ENCODE data around the gene L3MBTL4.

L3MBTL4 gene

DNA sequence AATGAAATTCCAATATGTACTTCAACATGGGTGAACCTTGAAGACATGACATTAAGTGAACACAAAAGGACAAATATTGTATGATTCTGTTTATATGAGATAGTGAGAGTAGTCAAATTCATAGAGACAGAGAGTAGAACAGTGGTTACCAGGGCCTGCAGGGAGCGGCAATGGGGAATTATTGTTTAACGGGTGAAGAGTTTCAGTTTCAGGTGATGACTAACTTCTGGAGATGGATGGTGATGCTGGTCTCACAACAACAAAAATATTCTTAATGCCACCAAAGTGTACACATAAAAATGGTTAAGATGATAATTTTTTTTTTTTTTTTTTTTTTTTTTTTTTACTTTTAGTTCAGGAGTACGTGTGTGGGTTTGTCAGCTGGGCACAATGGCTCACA is 410.0 kb downstream of the L3MBTL4 start:
- Mint-ChIP-seq H3K4me1 (ENCODE audit: low read depth) (peaks cover 6% of the 10 kb centered on the region), H3K9me3 (ENCODE audit: low read depth) (peaks cover 5% of the 10 kb centered on the region), H3K4me3 (no peak overlapping the region), H3K27me3 (no peaks in the 10 kb centered on the region), H3K27ac (no peak overlapping the region), H3K36me3 (no peaks in the 10 kb centered on the region)

GRCh38 chr18:6004119-6004518 is 410.6 kb downstream of the L3MBTL4 start:
- no peak overlapping the region for H3K4me3 Mint-ChIP-seq
- H3K27me3 Mint-ChIP-seq = no peaks in the 10 kb centered on the region
- no peak overlapping the region for H3K27ac Mint-ChIP-seq
- peaks cover 6% of the 10 kb centered on the region for H3K4me1 Mint-ChIP-seq (ENCODE audit: low read depth)
- peaks cover 11% of the 10 kb centered on the region for H3K9me3 Mint-ChIP-seq (ENCODE audit: low read depth)
- no peaks in the 10 kb centered on the region for H3K36me3 Mint-ChIP-seq

DNA sequence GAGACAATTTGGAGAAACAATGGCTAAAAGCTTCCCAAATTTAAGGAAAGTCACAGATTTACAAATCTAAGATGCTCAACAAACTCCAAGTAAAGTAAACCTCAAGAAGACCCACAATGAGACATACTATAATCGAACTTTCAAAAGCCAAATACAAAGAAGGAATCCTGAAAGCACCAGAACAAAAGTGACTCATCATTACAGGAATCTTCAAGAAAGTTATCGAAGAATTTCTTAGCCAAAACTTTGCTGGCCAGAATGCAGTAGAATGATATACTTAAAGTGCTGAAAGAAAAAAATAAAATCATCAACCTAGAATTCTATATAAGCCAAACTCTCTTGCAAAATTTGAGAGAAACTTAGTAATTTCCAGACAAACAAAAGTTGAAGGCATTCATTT is 412.8 kb downstream of the L3MBTL4 start:
- H3K36me3 Mint-ChIP-seq = no peaks in the 10 kb centered on the region
- H3K9me3 Mint-ChIP-seq (ENCODE audit: low read depth) = peaks cover 11% of the 10 kb centered on the region
- no peak overlapping the region for H3K27ac Mint-ChIP-seq
- H3K27me3 Mint-ChIP-seq = no peaks in the 10 kb centered on the region
- peaks cover 6% of the 10 kb centered on the region for H3K4me1 Mint-ChIP-seq (ENCODE audit: low read depth)
- no peak overlapping the region for H3K4me3 Mint-ChIP-seq

- Mint-ChIP-seq H3K9me3 (ENCODE audit: low read depth) (peaks cover 11% of the 10 kb centered on the region), H3K27ac (no peak overlapping the region), H3K4me1 (ENCODE audit: low read depth) (no peaks in the 10 kb centered on the region), H3K27me3 (no peaks in the 10 kb centered on the region), H3K4me3 (no peak overlapping the region), H3K36me3 (no peaks in the 10 kb centered on the region)
Observed at GRCh38 chr18:5998907-5999306, 415.8 kb downstream of the L3MBTL4 start.

- H3K9me3 Mint-ChIP-seq (ENCODE audit: low read depth) = peaks cover 11% of the 10 kb centered on the region
- H3K4me1 Mint-ChIP-seq (ENCODE audit: low read depth) = no peaks in the 10 kb centered on the region
- no peaks in the 10 kb centered on the region for H3K36me3 Mint-ChIP-seq
- no peaks in the 10 kb centered on the region for H3K27me3 Mint-ChIP-seq
- no peak overlapping the region for H3K4me3 Mint-ChIP-seq
- no peak overlapping the region for H3K27ac Mint-ChIP-seq
Observed at GRCh38 chr18:5998166-5998881, 416.4 kb downstream of the L3MBTL4 start.

- H3K9me3 Mint-ChIP-seq (ENCODE audit: low read depth) = peaks cover 11% of the 10 kb centered on the region
- H3K27me3 Mint-ChIP-seq = no peaks in the 10 kb centered on the region
- H3K4me1 Mint-ChIP-seq (ENCODE audit: low read depth) = no peaks in the 10 kb centered on the region
- H3K27ac Mint-ChIP-seq = no peak overlapping the region
- H3K4me3 Mint-ChIP-seq = no peak overlapping the region
- no peaks in the 10 kb centered on the region for H3K36me3 Mint-ChIP-seq
Observed at GRCh38 chr18:5997361-5997760, 417.4 kb downstream of the L3MBTL4 start.

GRCh38 chr18:5995626-5996025 is 419.1 kb downstream of the L3MBTL4 start:
- Mint-ChIP-seq H3K4me3 (no peak overlapping the region), H3K27ac (no peak overlapping the region), H3K4me1 (ENCODE audit: low read depth) (no peaks in the 10 kb centered on the region), H3K27me3 (no peaks in the 10 kb centered on the region), H3K9me3 (ENCODE audit: low read depth) (peaks cover 11% of the 10 kb centered on the region), H3K36me3 (no peaks in the 10 kb centered on the region)

DNA sequence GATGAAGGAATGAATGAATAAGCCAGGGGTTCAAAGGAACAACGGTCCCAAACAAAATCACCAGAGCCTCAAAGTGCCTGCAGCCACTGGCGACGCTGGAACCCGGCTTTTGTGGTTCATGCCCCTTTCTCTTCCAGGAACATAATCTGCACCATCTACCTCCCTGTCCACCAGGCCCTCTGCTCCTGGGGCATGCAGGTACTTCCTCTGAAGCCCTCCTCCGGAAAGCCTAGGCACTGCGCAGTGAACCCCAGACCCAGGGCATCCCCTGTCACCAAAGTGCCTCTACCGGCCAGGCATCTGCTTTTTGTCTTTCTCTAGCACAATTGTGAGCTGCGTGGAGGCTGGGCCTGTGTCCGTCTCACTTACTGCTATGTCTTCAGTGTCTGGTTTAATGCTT is 420.8 kb downstream of the L3MBTL4 start:
- Mint-ChIP-seq H3K36me3 (no peaks in the 10 kb centered on the region), H3K4me1 (ENCODE audit: low read depth) (no peaks in the 10 kb centered on the region), H3K4me3 (no peak overlapping the region), H3K9me3 (ENCODE audit: low read depth) (no peaks in the 10 kb centered on the region), H3K27me3 (no peaks in the 10 kb centered on the region), H3K27ac (no peak overlapping the region)

- no peak overlapping the region for H3K27ac Mint-ChIP-seq
- H3K4me1 Mint-ChIP-seq (ENCODE audit: low read depth) = no peaks in the 10 kb centered on the region
- H3K9me3 Mint-ChIP-seq (ENCODE audit: low read depth) = no peaks in the 10 kb centered on the region
- no peak overlapping the region for H3K4me3 Mint-ChIP-seq
- H3K36me3 Mint-ChIP-seq = no peaks in the 10 kb centered on the region
- no peaks in the 10 kb centered on the region for H3K27me3 Mint-ChIP-seq
Observed at GRCh38 chr18:5992381-5992780, 422.3 kb downstream of the L3MBTL4 start.

DNA sequence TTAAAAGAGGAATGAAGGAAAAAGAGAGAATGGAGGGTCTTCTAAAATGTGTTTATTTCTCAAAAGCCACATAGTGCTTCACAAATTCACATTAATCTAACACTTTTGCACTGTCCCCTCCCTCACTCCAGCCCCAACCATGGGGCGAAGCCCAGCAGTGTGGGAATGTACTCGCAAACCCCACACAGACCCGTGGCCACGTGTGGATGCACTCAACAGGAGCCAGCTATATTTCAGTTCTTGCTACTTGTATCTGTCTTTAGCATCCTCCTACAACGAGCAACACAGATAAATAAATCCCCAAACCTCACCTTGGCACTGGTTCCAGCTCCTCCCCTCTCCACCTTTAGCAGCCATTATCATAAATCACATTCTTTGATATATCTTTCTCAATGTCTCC is 427.5 kb downstream of the L3MBTL4 start:
- no peaks in the 10 kb centered on the region for H3K36me3 Mint-ChIP-seq
- no peaks in the 10 kb centered on the region for H3K27me3 Mint-ChIP-seq
- no peak overlapping the region for H3K4me3 Mint-ChIP-seq
- H3K9me3 Mint-ChIP-seq (ENCODE audit: low read depth) = no peaks in the 10 kb centered on the region
- no peak overlapping the region for H3K27ac Mint-ChIP-seq
- no peaks in the 10 kb centered on the region for H3K4me1 Mint-ChIP-seq (ENCODE audit: low read depth)

- H3K36me3 Mint-ChIP-seq = no peaks in the 10 kb centered on the region
Observed at GRCh38 chr18:5986257-5986931, 428.3 kb downstream of the L3MBTL4 start.

GRCh38 chr18:5984245-5984644 is 430.5 kb downstream of the L3MBTL4 start:
- Mint-ChIP-seq H3K4me3 (no peak overlapping the region), H3K9me3 (ENCODE audit: low read depth) (no peaks in the 10 kb centered on the region), H3K27ac (no peak overlapping the region), H3K4me1 (ENCODE audit: low read depth) (no peaks in the 10 kb centered on the region), H3K36me3 (no peaks in the 10 kb centered on the region), H3K27me3 (no peaks in the 10 kb centered on the region)

More at GRCh38 chr18:5986257-5986931, 428.3 kb downstream of the L3MBTL4 start:
- Mint-ChIP-seq H3K27ac (no peak overlapping the region), H3K27me3 (no peaks in the 10 kb centered on the region), H3K4me1 (ENCODE audit: low read depth) (no peaks in the 10 kb centered on the region), H3K4me3 (no peak overlapping the region), H3K9me3 (ENCODE audit: low read depth) (no peaks in the 10 kb centered on the region)

DNA sequence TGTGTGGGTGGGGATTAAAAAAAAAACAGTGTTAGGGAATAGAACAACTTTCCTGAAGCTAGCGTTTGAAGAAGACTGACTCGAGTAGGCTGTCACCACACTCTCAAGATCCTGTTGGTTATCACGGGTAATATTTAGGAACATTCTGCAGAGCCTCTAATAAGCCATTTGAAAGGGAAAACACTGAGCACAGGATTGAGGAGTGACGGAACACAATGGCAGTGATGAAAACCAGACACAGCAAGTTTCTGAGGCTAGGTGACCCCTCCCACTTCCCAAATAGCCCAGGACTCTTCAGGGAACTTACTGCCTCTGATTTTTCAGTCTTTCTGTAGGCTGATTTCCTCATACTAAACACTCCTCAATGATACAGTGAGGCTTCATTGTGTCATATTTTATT is 431.2 kb downstream of the L3MBTL4 start:
- Mint-ChIP-seq H3K27me3 (no peaks in the 10 kb centered on the region), H3K27ac (no peak overlapping the region), H3K9me3 (ENCODE audit: low read depth) (no peaks in the 10 kb centered on the region), H3K36me3 (no peaks in the 10 kb centered on the region), H3K4me1 (ENCODE audit: low read depth) (no peaks in the 10 kb centered on the region), H3K4me3 (no peak overlapping the region)

- Mint-ChIP-seq H3K4me1 (ENCODE audit: low read depth) (no peaks in the 10 kb centered on the region), H3K27me3 (no peaks in the 10 kb centered on the region), H3K27ac (no peak overlapping the region)
Observed at GRCh38 chr18:5982332-5982731, 432.4 kb downstream of the L3MBTL4 start.

DNA sequence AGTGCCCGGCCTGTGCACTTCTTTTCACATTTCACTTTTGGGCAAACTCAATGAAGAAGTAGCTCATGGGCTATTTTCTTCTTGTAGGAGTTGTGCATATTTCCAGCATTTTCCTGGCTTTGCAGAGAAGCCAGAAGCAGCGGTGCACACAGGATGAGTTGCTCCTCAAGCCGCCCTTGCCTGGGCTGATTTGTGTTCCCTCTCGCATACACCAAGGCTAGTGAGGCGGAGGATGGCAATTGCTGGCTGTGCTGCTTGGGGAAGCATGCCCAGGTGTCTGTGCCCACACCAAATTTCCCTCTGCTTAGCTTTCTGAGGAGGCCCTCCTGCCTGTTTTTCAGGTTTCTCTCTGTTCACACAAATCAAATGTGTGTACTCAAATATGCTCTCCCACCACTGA is 434.0 kb downstream of the L3MBTL4 start:
- no peaks in the 10 kb centered on the region for H3K27me3 Mint-ChIP-seq
- no peaks in the 10 kb centered on the region for H3K9me3 Mint-ChIP-seq (ENCODE audit: low read depth)

More at GRCh38 chr18:5982332-5982731, 432.4 kb downstream of the L3MBTL4 start:
- Mint-ChIP-seq H3K9me3 (ENCODE audit: low read depth) (no peaks in the 10 kb centered on the region), H3K36me3 (no peaks in the 10 kb centered on the region), H3K4me3 (no peak overlapping the region)

More for the DNA sequence above, 434.0 kb downstream of the L3MBTL4 start:
- Mint-ChIP-seq H3K27ac (no peak overlapping the region), H3K4me1 (ENCODE audit: low read depth) (no peaks in the 10 kb centered on the region), H3K36me3 (no peaks in the 10 kb centered on the region), H3K4me3 (no peak overlapping the region)

Data from activated naive CD8-positive, alpha-beta T cell (primary cell).